ENCODE results near the gene UTP14A.
A peak's percentile ranks its signal among the peaks of the same experiment; 100 is the strongest.

UTP14A gene

GRCh38 chrX:129930941-129931410 lies 25.0 kb downstream of the UTP14A start:
- peaks cover 37% of the 10 kb centered on the region for H3K27me3 ChIP-seq (ENCODE audit: control insufficient read depth, insufficient read depth, low read length)
- H3K4me3 ChIP-seq (ENCODE audit: low read depth, low read length): peak overlapping the region; percentile 85

GRCh38 chrX:129931411-129932015 lies 25.5 kb downstream of the UTP14A start:
- Histone ChIP-seq H3K4me3 (ENCODE audit: low read depth, low read length) (peak overlapping the region; percentile 85), H3K9me3 (ENCODE audit: control insufficient read depth, insufficient read depth, low read depth, low read length) (no peaks in the 10 kb centered on the region), H3K27me3 (ENCODE audit: control insufficient read depth, insufficient read depth, low read length) (peaks cover 41% of the 10 kb centered on the region), H3K36me3 (ENCODE audit: control insufficient read depth, insufficient read depth, low read length) (peaks cover 30% of the 10 kb centered on the region), H3K9ac (ENCODE audit: low read length) (peak overlapping the region; percentile 64), H3K4me1 (ENCODE audit: control insufficient read depth, insufficient read depth, low read length) (peaks cover 18% of the 10 kb centered on the region), H3K27ac (ENCODE audit: low read depth, low read length) (peak overlapping the region; percentile 17; the same call in 1 of the 2 replicates)

More at GRCh38 chrX:129930941-129931410, 25.0 kb downstream of the UTP14A start:
- no peaks in the 10 kb centered on the region for H3K9me3 ChIP-seq (ENCODE audit: control insufficient read depth, insufficient read depth, low read depth, low read length)
- no peak overlapping the region for H3K27ac ChIP-seq (ENCODE audit: low read depth, low read length)
- peaks cover 35% of the 10 kb centered on the region for H3K36me3 ChIP-seq (ENCODE audit: control insufficient read depth, insufficient read depth, low read length)
- peaks cover 18% of the 10 kb centered on the region for H3K4me1 ChIP-seq (ENCODE audit: control insufficient read depth, insufficient read depth, low read length)
- H3K9ac ChIP-seq (ENCODE audit: low read length): peak overlapping the region; percentile 64

- Histone ChIP-seq H3K36me3 (ENCODE audit: control insufficient read depth, insufficient read depth, low read length) (peaks cover 22% of the 10 kb centered on the region), H3K4me3 (ENCODE audit: low read depth, low read length) (peak overlapping the region; percentile 85), H3K9ac (ENCODE audit: low read length) (peak overlapping the region; percentile 48), H3K9me3 (ENCODE audit: control insufficient read depth, insufficient read depth, low read depth, low read length) (no peaks in the 10 kb centered on the region), H3K4me1 (ENCODE audit: control insufficient read depth, insufficient read depth, low read length) (peaks cover 22% of the 10 kb centered on the region), H3K27me3 (ENCODE audit: control insufficient read depth, insufficient read depth, low read length) (peaks cover 48% of the 10 kb centered on the region), H3K27ac (ENCODE audit: low read depth, low read length) (peak overlapping the region; percentile 17; the same call in 1 of the 2 replicates)
Observed at GRCh38 chrX:129932016-129932820, 26.3 kb downstream of the UTP14A start.

DNA sequence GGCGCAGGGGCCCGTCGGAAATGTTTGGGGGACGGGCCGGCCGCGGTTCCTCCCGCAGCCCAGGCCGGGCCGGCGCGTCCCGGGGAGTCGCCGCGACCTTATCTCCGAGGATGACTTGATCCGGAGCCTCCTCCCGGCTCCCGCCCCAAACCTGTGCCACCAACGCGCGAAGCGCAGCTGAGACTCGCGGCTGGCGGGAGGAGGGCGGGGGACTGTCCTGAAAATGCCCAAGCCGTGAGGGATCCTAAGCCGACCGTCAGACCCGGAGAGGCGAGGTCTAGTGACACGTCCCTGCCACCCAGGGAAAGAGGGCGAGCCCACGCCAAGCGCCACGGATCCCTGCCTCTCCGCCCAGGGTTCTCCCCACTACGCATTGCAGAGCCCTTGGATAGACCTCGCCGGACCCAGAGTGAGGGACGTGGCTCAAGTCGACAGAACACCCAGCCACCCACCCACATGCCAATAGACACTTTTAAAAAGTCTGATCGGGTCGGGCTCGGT lies 26.9 kb downstream of the UTP14A start:
- peaks cover 16% of the 10 kb centered on the region for H3K36me3 ChIP-seq (ENCODE audit: control insufficient read depth, insufficient read depth, low read length)
- H3K27me3 ChIP-seq (ENCODE audit: control insufficient read depth, insufficient read depth, low read length): peaks cover 55% of the 10 kb centered on the region
- no peaks in the 10 kb centered on the region for H3K9me3 ChIP-seq (ENCODE audit: control insufficient read depth, insufficient read depth, low read depth, low read length)
- no peak overlapping the region for H3K27ac ChIP-seq (ENCODE audit: low read depth, low read length)
- H3K9ac ChIP-seq (ENCODE audit: low read length): peak overlapping the region; percentile 32
- H3K4me3 ChIP-seq (ENCODE audit: low read depth, low read length): peak overlapping the region; percentile 55
- peaks cover 22% of the 10 kb centered on the region for H3K4me1 ChIP-seq (ENCODE audit: control insufficient read depth, insufficient read depth, low read length)

- peaks cover 63% of the 10 kb centered on the region for H3K27me3 ChIP-seq (ENCODE audit: control insufficient read depth, insufficient read depth, low read length)
- H3K27ac ChIP-seq (ENCODE audit: low read depth, low read length): no peak overlapping the region
- H3K4me3 ChIP-seq (ENCODE audit: low read depth, low read length): peak overlapping the region; percentile 6; the same call in 1 of the 2 replicates
- no peaks in the 10 kb centered on the region for H3K9me3 ChIP-seq (ENCODE audit: control insufficient read depth, insufficient read depth, low read depth, low read length)
- peaks cover 29% of the 10 kb centered on the region for H3K4me1 ChIP-seq (ENCODE audit: control insufficient read depth, insufficient read depth, low read length)
- peaks cover 14% of the 10 kb centered on the region for H3K36me3 ChIP-seq (ENCODE audit: control insufficient read depth, insufficient read depth, low read length)
- H3K9ac ChIP-seq (ENCODE audit: low read length): no peak overlapping the region
Observed at GRCh38 chrX:129933700-129934099, 27.7 kb downstream of the UTP14A start.

DNA sequence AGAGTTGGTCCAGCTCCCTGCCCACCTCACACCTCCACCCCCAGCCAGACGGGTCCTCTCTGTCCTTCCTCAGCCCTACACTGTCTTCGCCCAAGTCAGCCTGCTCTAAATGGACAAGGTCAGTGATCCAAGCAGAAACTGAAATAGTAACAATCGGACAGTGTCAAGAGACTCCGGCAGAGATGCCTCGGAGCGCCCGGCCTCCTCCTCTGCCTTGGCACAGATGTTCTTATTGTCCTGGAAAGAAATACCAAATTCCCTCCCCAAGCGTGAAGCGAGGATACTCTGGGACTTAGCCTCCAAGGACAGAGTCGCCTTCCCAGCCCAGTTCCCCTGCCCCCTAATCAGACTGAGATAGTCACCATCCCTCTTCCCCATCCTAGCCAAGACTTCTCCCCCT lies 28.5 kb downstream of the UTP14A start:
- peak overlapping the region; percentile 19; the same call in 1 of the 2 replicates for H3K4me3 ChIP-seq (ENCODE audit: low read depth, low read length)
- no peak overlapping the region for H3K27ac ChIP-seq (ENCODE audit: low read depth, low read length)
- peaks cover 6% of the 10 kb centered on the region for H3K36me3 ChIP-seq (ENCODE audit: control insufficient read depth, insufficient read depth, low read length)
- H3K9me3 ChIP-seq (ENCODE audit: control insufficient read depth, insufficient read depth, low read depth, low read length): no peaks in the 10 kb centered on the region
- no peak overlapping the region for H3K9ac ChIP-seq (ENCODE audit: low read length)
- peaks cover 29% of the 10 kb centered on the region for H3K4me1 ChIP-seq (ENCODE audit: control insufficient read depth, insufficient read depth, low read length)
- peaks cover 71% of the 10 kb centered on the region for H3K27me3 ChIP-seq (ENCODE audit: control insufficient read depth, insufficient read depth, low read length)

DNA sequence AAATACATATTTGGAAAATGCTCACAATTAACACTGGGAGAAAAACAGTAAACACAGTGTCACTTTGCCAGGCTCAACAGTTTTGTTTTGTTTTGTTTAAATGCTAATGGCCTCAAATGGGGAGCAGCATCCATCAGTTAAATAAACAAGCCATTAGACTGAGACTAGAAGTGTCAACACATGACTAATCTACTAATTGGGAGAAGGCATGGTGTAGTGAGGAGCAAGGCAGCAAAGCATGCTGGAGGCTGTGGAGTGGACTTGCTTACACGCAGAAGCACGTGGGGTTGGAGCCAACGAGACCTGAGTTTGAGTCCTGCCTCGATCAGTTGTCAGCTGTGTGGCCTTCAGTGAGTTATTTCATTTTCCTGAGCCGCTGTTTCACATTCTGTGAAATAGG lies 29.0 kb downstream of the UTP14A start:
- H3K4me1 ChIP-seq (ENCODE audit: control insufficient read depth, insufficient read depth, low read length): peaks cover 32% of the 10 kb centered on the region
- peak overlapping the region; percentile 19; the same call in 1 of the 2 replicates for H3K4me3 ChIP-seq (ENCODE audit: low read depth, low read length)
- no peak overlapping the region for H3K9ac ChIP-seq (ENCODE audit: low read length)
- H3K9me3 ChIP-seq (ENCODE audit: control insufficient read depth, insufficient read depth, low read depth, low read length): no peaks in the 10 kb centered on the region
- peaks cover 1% of the 10 kb centered on the region; the same call in 1 of the 2 replicates for H3K36me3 ChIP-seq (ENCODE audit: control insufficient read depth, insufficient read depth, low read length)
- no peak overlapping the region for H3K27ac ChIP-seq (ENCODE audit: low read depth, low read length)
- H3K27me3 ChIP-seq (ENCODE audit: control insufficient read depth, insufficient read depth, low read length): peaks cover 76% of the 10 kb centered on the region

DNA sequence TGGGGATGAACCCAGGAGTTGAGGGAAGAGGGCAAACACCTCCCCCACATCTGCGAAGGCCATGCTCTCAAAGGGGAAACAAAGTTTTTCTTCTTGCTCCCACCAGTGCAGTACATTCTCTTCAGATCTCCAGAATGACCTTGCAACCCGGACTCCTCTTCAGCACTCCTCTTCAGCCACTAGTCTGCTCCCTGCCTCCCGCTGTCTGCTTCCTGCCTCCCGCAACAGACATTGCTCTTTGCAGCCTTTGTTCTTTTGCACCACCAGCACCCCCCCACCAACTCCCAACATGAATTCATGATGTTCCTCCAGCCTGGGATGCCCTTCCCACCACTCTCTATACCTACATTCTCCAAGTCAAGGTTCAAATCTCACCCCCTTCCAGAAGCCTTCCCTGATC lies 32.1 kb downstream of the UTP14A start:
- H3K4me1 ChIP-seq (ENCODE audit: control insufficient read depth, insufficient read depth, low read length): peaks cover 35% of the 10 kb centered on the region
- H3K27ac ChIP-seq (ENCODE audit: low read depth, low read length): no peak overlapping the region
- H3K9me3 ChIP-seq (ENCODE audit: control insufficient read depth, insufficient read depth, low read depth, low read length): no peaks in the 10 kb centered on the region
- H3K4me3 ChIP-seq (ENCODE audit: low read depth, low read length): no peak overlapping the region
- no peaks in the 10 kb centered on the region for H3K36me3 ChIP-seq (ENCODE audit: control insufficient read depth, insufficient read depth, low read length)
- no peak overlapping the region for H3K9ac ChIP-seq (ENCODE audit: low read length)
- peaks cover 83% of the 10 kb centered on the region for H3K27me3 ChIP-seq (ENCODE audit: control insufficient read depth, insufficient read depth, low read length)

- Histone ChIP-seq H3K4me1 (ENCODE audit: control insufficient read depth, insufficient read depth, low read length) (peaks cover 21% of the 10 kb centered on the region), H3K4me3 (ENCODE audit: low read depth, low read length) (no peak overlapping the region), H3K36me3 (ENCODE audit: control insufficient read depth, insufficient read depth, low read length) (no peaks in the 10 kb centered on the region), H3K9ac (ENCODE audit: low read length) (no peak overlapping the region), H3K27ac (ENCODE audit: low read depth, low read length) (no peak overlapping the region), H3K27me3 (ENCODE audit: control insufficient read depth, insufficient read depth, low read length) (peaks cover 72% of the 10 kb centered on the region), H3K9me3 (ENCODE audit: control insufficient read depth, insufficient read depth, low read depth, low read length) (no peaks in the 10 kb centered on the region)
Observed at GRCh38 chrX:129939986-129940385, 34.0 kb downstream of the UTP14A start.

DNA sequence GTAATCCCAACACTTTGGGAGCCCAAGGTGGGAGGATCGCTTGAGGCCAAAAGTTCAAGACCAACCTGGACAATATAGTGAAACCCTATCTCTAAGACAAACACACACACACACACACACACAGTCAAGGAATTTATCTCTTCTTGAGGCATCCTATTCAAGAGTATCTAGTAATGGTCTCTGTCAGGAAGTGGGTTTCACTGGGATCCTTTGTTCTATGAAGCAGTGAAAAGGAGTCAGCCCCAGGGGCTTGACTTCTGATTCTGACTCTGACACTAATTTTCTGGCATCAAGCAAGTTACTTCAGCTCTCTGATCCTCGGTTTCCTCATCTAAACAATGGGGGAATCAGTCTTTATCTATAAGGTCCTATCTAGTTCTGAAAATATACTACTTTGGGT lies 34.8 kb downstream of the UTP14A start:
- Histone ChIP-seq H3K27ac (ENCODE audit: low read depth, low read length) (no peak overlapping the region), H3K4me1 (ENCODE audit: control insufficient read depth, insufficient read depth, low read length) (peaks cover 19% of the 10 kb centered on the region; the same call in 1 of the 2 replicates), H3K27me3 (ENCODE audit: control insufficient read depth, insufficient read depth, low read length) (peaks cover 70% of the 10 kb centered on the region), H3K4me3 (ENCODE audit: low read depth, low read length) (no peak overlapping the region), H3K36me3 (ENCODE audit: control insufficient read depth, insufficient read depth, low read length) (no peaks in the 10 kb centered on the region), H3K9ac (ENCODE audit: low read length) (no peak overlapping the region), H3K9me3 (ENCODE audit: control insufficient read depth, insufficient read depth, low read depth, low read length) (no peaks in the 10 kb centered on the region)

GRCh38 chrX:129945131-129945530 lies 39.2 kb downstream of the UTP14A start:
- no peak overlapping the region for H3K9ac ChIP-seq (ENCODE audit: low read length)
- H3K36me3 ChIP-seq (ENCODE audit: control insufficient read depth, insufficient read depth, low read length): no peaks in the 10 kb centered on the region
- H3K27ac ChIP-seq (ENCODE audit: low read depth, low read length): no peak overlapping the region
- H3K4me3 ChIP-seq (ENCODE audit: low read depth, low read length): no peak overlapping the region
- H3K4me1 ChIP-seq (ENCODE audit: control insufficient read depth, insufficient read depth, low read length): peaks cover 3% of the 10 kb centered on the region; the same call in 1 of the 2 replicates
- H3K9me3 ChIP-seq (ENCODE audit: control insufficient read depth, insufficient read depth, low read depth, low read length): no peaks in the 10 kb centered on the region
- H3K27me3 ChIP-seq (ENCODE audit: control insufficient read depth, insufficient read depth, low read length): peaks cover 42% of the 10 kb centered on the region

All from HUES6 (cell line).